ACC112 (cell line): ENCODE measurements around the gene TRIML2.

ENCODE experiments used
- H2AFZ ChIP-seq: fragments of 200-600 bp; sonication (generic); one replicate; pipeline ENCODE4 v1.6.0; 2017; ENCODE audit warnings: antibody characterized with exemption, low read length; ENCODE audit not compliant: unreplicated experiment
- H3K27ac ChIP-seq: fragments of 200-600 bp; sonication (generic); 2 replicates; pipeline ENCODE4 v1.5.1; 2014; ENCODE audit warnings: low read depth, mild to moderate bottlenecking, antibody characterized with exemption, low read length, moderate library complexity
- H3K27me3 ChIP-seq: fragments of 200-600 bp; sonication (generic); 2 replicates; pipeline ENCODE4 v1.6.1; 2014; ENCODE audit warnings: mild to moderate bottlenecking, antibody characterized with exemption, low read length, moderate library complexity, mixed read lengths; ENCODE audit not compliant: insufficient read depth
- H3K36me3 ChIP-seq: fragments of 200-600 bp; sonication (generic); 2 replicates; pipeline ENCODE4 v1.6.1; 2016; ENCODE audit warnings: mild to moderate bottlenecking, antibody characterized with exemption, low read length, moderate library complexity, mixed read lengths; ENCODE audit not compliant: insufficient read depth
- H3K4me1 ChIP-seq: fragments of 200-600 bp; sonication (generic); one replicate; pipeline ENCODE4 v1.6.1; 2016; ENCODE audit warnings: low read length, mixed read lengths; ENCODE audit not compliant: insufficient read depth, unreplicated experiment, control insufficient read depth
- H3K4me3 ChIP-seq: fragments of 200-600 bp; sonication (generic); 2 replicates; pipeline ENCODE4 v1.5.1; 2014; ENCODE audit warnings: mild to moderate bottlenecking, low read depth, low read length
- H3K79me2 ChIP-seq: fragments of 200-600 bp; sonication (generic); one replicate; pipeline ENCODE4 v1.6.0; 2016; ENCODE audit warnings: low read length; ENCODE audit not compliant: control insufficient read depth, unreplicated experiment, insufficient read depth

Gene TRIML2

GRCh38 chr4:188132232-188132631, 22.8 kb upstream of the TRIML2 start:
- Histone ChIP-seq H3K27me3 (no peaks in the 10 kb centered on the region), H3K27ac (no peak overlapping the region), H3K4me1 (peaks cover 9% of the 10 kb centered on the region), H3K79me2 (no peaks in the 10 kb centered on the region), H2AFZ (no peak overlapping the region), H3K4me3 (no peak overlapping the region), H3K36me3 (no peaks in the 10 kb centered on the region)

DNA sequence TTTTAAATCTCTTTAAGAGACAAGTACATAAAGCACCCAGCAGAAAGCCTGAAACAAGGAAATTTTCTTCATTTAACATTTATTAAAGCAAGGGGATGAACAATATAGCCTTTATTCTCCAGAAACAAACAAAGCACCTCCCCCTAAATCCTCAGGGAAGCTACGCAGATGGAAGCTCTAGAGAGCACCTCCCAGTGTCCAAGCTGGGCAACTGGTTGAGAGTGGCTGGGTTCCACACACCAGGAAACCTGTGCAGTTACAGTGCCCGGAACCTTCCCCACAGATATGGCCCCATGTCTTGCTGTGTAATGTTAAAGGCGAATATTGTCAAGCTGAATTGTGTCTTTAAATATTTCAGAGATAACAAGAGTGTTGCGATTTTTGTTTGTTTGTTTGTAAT, 21.0 kb upstream of the TRIML2 start:
- Histone ChIP-seq H3K79me2 (no peaks in the 10 kb centered on the region), H3K36me3 (no peaks in the 10 kb centered on the region), H3K27me3 (no peaks in the 10 kb centered on the region), H3K27ac (no peak overlapping the region), H3K4me1 (peaks cover 13% of the 10 kb centered on the region), H3K4me3 (no peak overlapping the region), H2AFZ (no peak overlapping the region)

DNA sequence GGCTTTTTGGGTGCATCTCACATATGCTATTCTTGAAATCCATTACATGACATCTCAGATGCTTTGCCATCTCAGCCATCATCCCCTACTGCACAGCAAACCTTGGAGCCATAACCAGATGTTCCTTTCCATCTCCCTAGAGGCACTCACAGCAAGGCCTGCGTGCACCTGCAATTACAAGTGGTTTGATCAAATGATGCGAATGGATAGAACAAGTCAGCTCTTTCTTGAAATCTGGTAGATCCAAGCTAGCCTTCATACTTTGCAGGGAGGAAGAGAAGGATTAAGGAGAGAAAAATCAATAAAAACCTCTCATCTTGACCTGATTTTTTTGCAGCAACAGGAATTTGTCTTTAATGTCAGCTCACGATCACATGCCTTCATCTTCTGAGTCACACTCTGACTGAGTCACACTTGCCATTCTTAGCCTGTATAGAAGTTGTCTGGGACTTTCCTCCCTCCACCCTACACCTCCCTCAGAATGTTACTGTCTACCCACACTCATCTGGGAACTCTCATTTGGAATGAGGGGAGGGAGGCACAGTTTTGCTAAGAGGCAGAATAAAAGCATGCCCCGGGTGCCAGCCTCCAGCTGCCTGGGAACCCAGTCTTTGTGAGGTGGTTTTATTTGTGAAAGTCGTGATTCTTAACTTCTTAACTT, 17.9 kb upstream of the TRIML2 start:
- H2AFZ ChIP-seq = no peak overlapping the region
- no peaks in the 10 kb centered on the region for H3K79me2 ChIP-seq
- no peaks in the 10 kb centered on the region for H3K27me3 ChIP-seq
- H3K4me1 ChIP-seq = peaks cover 13% of the 10 kb centered on the region
- no peaks in the 10 kb centered on the region for H3K36me3 ChIP-seq
- H3K4me3 ChIP-seq = no peak overlapping the region
- peak overlapping the region; percentile 58 for H3K27ac ChIP-seq

DNA sequence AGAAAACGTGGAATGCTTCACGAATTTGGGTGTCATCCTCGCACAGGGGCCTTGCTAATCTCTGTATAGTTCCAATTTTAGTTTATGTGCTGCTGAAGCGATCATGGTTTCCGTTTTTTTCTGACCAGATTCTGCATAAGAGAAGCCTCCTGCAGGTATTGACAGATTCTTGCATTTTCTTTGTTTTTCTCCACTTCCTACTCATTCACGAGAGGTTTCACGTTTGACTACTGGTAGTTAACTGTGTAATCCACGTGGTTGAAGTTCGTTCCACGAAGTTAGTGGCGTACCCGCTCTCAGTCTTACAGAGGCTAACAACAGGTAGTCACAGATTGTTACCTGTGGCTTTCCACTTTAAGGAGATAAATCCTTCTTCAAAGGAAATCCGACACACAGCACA, 12.1 kb upstream of the TRIML2 start:
- H3K27me3 ChIP-seq = no peaks in the 10 kb centered on the region
- H3K4me1 ChIP-seq = no peaks in the 10 kb centered on the region
- no peaks in the 10 kb centered on the region for H3K36me3 ChIP-seq
- H3K79me2 ChIP-seq = no peaks in the 10 kb centered on the region
- no peak overlapping the region for H2AFZ ChIP-seq
- no peak overlapping the region for H3K4me3 ChIP-seq
- no peak overlapping the region for H3K27ac ChIP-seq

GRCh38 chr4:188117631-188118324, 8.4 kb upstream of the TRIML2 start:
- no peaks in the 10 kb centered on the region for H3K36me3 ChIP-seq
- no peaks in the 10 kb centered on the region for H3K79me2 ChIP-seq
- H2AFZ ChIP-seq = no peak overlapping the region
- H3K27me3 ChIP-seq = no peaks in the 10 kb centered on the region
- no peak overlapping the region for H3K4me3 ChIP-seq
- H3K27ac ChIP-seq = no peak overlapping the region
- H3K4me1 ChIP-seq = no peaks in the 10 kb centered on the region

DNA sequence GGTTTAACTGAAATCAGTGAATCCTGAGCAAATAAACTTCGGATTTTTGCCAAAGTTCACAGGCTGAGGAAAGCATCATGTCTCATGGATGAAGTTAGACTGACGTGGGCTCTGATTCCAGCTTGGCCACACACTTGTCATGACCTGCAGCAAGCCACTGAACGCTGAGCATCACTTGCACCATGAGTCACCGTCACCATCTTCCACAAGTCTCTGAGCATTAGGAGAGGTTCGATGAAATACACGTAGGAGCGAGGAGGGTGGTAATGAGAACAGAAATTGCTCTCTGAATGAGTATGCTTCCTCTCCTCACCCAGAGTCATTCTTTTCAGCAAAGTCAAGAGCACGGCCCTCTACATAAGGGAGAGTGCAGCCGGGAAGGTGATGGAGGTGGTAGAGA, 3.8 kb upstream of the TRIML2 start:
- Histone ChIP-seq H3K79me2 (no peaks in the 10 kb centered on the region), H3K36me3 (no peaks in the 10 kb centered on the region), H2AFZ (no peak overlapping the region), H3K27ac (no peak overlapping the region), H3K4me1 (peaks cover 24% of the 10 kb centered on the region), H3K27me3 (no peaks in the 10 kb centered on the region), H3K4me3 (no peak overlapping the region)

DNA sequence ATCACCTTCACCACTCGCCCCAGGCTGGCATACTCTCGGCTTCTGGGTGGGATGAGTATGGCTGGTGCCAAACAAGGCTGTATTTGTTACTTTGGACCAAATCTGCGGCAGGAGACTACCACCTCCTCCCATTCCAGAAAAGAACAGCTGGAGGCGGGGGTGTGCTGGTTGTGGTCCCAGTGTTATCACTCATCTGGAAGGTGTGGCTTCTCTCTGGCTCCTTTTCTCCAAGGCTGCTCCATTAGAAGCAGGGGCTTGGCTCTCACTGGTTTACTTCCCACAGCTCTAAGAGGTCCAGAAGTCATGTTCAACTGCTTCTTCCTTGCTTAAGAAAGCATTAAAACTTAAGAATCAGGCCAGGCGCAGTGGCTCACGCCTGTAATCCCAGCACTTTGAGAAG, 2.6 kb upstream of the TRIML2 start:
- Histone ChIP-seq H3K4me3 (no peak overlapping the region), H3K4me1 (peaks cover 34% of the 10 kb centered on the region), H3K79me2 (no peaks in the 10 kb centered on the region), H3K27ac (peak overlapping the region; percentile 46; the same call in 1 of the 2 replicates), H2AFZ (no peak overlapping the region), H3K36me3 (no peaks in the 10 kb centered on the region), H3K27me3 (no peaks in the 10 kb centered on the region)

- H3K36me3 ChIP-seq = no peaks in the 10 kb centered on the region
- peaks cover 34% of the 10 kb centered on the region for H3K4me1 ChIP-seq
- H2AFZ ChIP-seq = no peak overlapping the region
- no peak overlapping the region for H3K4me3 ChIP-seq
- H3K27me3 ChIP-seq = no peaks in the 10 kb centered on the region
- H3K79me2 ChIP-seq = no peaks in the 10 kb centered on the region
- peak overlapping the region; percentile 60 for H3K27ac ChIP-seq
Observed at GRCh38 chr4:188110741-188111471, 1.5 kb upstream of the TRIML2 start.

DNA sequence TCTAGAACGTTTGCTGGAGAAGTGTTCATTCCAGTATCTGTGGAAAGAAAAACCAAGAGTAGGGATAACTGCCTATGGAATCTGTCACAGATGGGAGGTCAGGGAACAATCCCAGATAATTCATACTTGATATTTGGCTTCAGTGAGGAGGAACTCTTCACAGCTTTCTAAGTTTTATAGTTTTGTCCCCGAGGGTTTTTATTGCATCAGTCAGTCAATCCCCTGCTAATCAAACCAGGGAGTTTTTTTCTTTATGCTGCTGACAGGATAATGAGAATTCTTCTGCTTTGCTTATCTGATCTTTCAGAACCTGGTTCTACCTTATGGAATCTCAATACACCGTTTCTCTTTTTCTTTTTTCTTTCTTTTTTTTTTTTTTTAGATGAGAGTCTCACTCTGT, 633 bp upstream of the TRIML2 start:
- Histone ChIP-seq H3K27ac (peak overlapping the region; percentile 57; the same call in 1 of the 2 replicates), H3K4me3 (no peak overlapping the region)

GRCh38 chr4:188107931-188108843, 1.2 kb downstream of the TRIML2 start:
- Histone ChIP-seq H2AFZ (peak overlapping the region; percentile 29), H3K4me3 (no peak overlapping the region), H3K36me3 (no peaks in the 10 kb centered on the region), H3K27ac (no peak overlapping the region), H3K4me1 (peaks cover 34% of the 10 kb centered on the region), H3K79me2 (no peaks in the 10 kb centered on the region), H3K27me3 (no peaks in the 10 kb centered on the region)

More for the DNA sequence above, 633 bp upstream of the TRIML2 start:
- H3K27me3 ChIP-seq = no peaks in the 10 kb centered on the region
- H3K36me3 ChIP-seq = no peaks in the 10 kb centered on the region
- H3K4me1 ChIP-seq = peaks cover 34% of the 10 kb centered on the region
- no peak overlapping the region for H2AFZ ChIP-seq
- H3K79me2 ChIP-seq = no peaks in the 10 kb centered on the region
